GM12891 (cell line): Measurements from ENCODE around the gene ITGA7.

Experiments
- PAX5 ChIP-seq: IDR thresholded peaks from 2 replicates; pipeline ENCODE4 v1.6.1; 2011; ENCODE audit warnings: low read length, moderate library complexity, mild to moderate bottlenecking; ENCODE audit not compliant: insufficient read depth, severe bottlenecking
- POLR2A ChIP-seq: IDR thresholded peaks from 2 replicates; pipeline ENCODE4 v1.6.1; 2011; ENCODE audit warnings: low read depth, low read length, control low read depth
- POLR2AphosphoS5 ChIP-seq: IDR thresholded peaks from 2 replicates; pipeline ENCODE4 v1.6.1; 2011; ENCODE audit warnings: low read depth, low read length, control low read depth
- POU2F2 ChIP-seq: IDR thresholded peaks from 2 replicates; pipeline ENCODE4 v1.6.1; 2011; ENCODE audit warnings: low read depth, mild to moderate bottlenecking, control low read depth, low read length, moderate library complexity
- SPI1 ChIP-seq: IDR thresholded peaks from 2 replicates; pipeline ENCODE4 v1.6.1; 2011; ENCODE audit warnings: low read depth, low read length, control low read depth
- TAF1 ChIP-seq: IDR thresholded peaks from 2 replicates; pipeline ENCODE4 v1.6.1; 2011; ENCODE audit warnings: low read depth, low read length, control low read depth

DNA sequence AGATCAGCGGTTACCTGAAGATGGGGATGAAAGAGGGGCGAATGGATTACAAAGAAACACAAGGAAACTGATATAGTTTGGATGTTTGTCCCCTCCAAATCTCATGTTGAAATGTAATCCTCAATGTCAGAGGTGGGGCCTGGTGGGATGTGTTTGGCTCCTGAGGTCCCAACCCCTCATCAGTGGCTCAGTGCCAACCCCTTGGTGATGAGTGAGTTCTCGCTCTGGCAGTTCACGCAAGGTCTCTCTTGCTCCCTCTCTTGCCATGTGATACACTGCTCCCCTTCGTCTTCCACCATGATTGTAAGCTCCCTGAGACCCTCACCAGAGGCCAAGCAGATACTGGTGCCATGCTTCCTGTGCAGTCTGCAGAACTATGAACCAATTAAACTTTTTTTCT lies 28.0 kb downstream of the ITGA7 start:
- TF ChIP-seq POLR2A = no peak
- TF ChIP-seq POLR2AphosphoS5 = no peak
- TF ChIP-seq TAF1 = no peak
- TF ChIP-seq SPI1 = no peak
- TF ChIP-seq POU2F2 = no peak
- no peak for TF ChIP-seq PAX5
